Esophagus muscularis mucosa (tissue), 4 donors: ENCODE measurements around the gene CNBD2. TPM values are rescaled to one million over a fixed set of nuclear protein-coding genes. Genes with fewer than 3 reads are reported as not detected.
A peak's percentile ranks its signal among the peaks of the same experiment; 100 is the strongest.
"Not testable (repeated sequence)": the region's sequence is repeated elsewhere in the genome, so short reads cannot be mapped to it uniquely, and the experiment has no call there.

Experiments
- DNase-seq: peaks from one replicate; pipeline ENCODE4 v3.0.0-alpha.2; 2017; ENCODE audit errors: extremely low spot score
- H3K27ac ChIP-seq, 4 donors: fragments of 200-600 bp; sonication (generic); replicated peaks in 1 of 4; 1 replicate in 3 of 4; 2 replicates in 1 of 4; pipeline ENCODE4 v1.5.1; 2016 to 2019; ENCODE audit warnings: mild to moderate bottlenecking in 1 of 4
- H3K27me3 ChIP-seq, 4 donors: fragments of 200-600 bp; sonication (generic); one replicate each; pipeline versions ENCODE4 v1.5.1 to v1.6.0; 2016 to 2019
- H3K36me3 ChIP-seq, 4 donors: fragments of 200-600 bp; sonication (generic); one replicate each; pipeline ENCODE4 v1.5.1; 2016 to 2019
- H3K4me1 ChIP-seq, 4 donors: fragments of 200-600 bp; sonication (generic); one replicate each; pipeline ENCODE4 v1.5.1; 2016 to 2019
- H3K4me3 ChIP-seq, 4 donors: fragments of 200-600 bp; sonication (generic); 1 replicate in 2 of 4; 2 replicates in 2 of 4; pipeline ENCODE4 v1.5.1; 2016 to 2019; ENCODE audit warnings: mild to moderate bottlenecking in 4 of 4, moderate library complexity in 1 of 4
- H3K9me3 ChIP-seq, 4 donors: fragments of 200-600 bp; sonication (generic); 1 replicate in 3 of 4; 2 replicates in 1 of 4; pipeline ENCODE4 v1.5.1; 2016 to 2019
- EP300 ChIP-seq: sonication (generic); formaldehyde crosslinking; IDR thresholded peaks from one replicate; pipeline ENCODE4 v1.6.1; 2017; ENCODE audit warnings: antibody characterized with exemption
- POLR2A ChIP-seq: fragments of 450-650 bp; IDR thresholded peaks from one replicate; pipeline ENCODE4 v1.6.1; 2017; ENCODE audit warnings: antibody characterized with exemption, moderate library complexity, mild to moderate bottlenecking, low read depth
- POLR2AphosphoS5 ChIP-seq, 2 donors: sonication (generic); formaldehyde crosslinking; IDR thresholded peaks; one replicate each; pipeline ENCODE4 v1.6.1; 2017; ENCODE audit warnings: antibody characterized with exemption in 2 of 2
- WGBS: methylation state at CpG from one replicate; pipeline ENCODE4 v1.1.5; 2018; 5-methylcytosine and 5-hydroxymethylcytosine counted together
- intact Hi-C: fragments of 100-400 bp; cut with DNase I; formaldehyde crosslinking; loops from one replicate; pipeline ENCODE4 v1.15.1; 2023
- total RNA-seq, 4 donors: library from RNA; depleted of rRNA; stranded (reverse); fragments of >200 nt; gene quantifications; one replicate each; pipeline versions ENCODE4 v1.1.0 to v1.2.1, GENCODE V29; 2016
- TF ChIP-seq, protein P1 (sequence below), 3 experiments: fragments of 200-600 bp in 2 of 3; fragments of 450-650 bp in 1 of 3; sonication (generic) in 2 of 3; IDR thresholded peaks; one replicate each; pipeline ENCODE4 v1.5.1; 2017 to 2019; ENCODE audit warnings: antibody characterized with exemption in 3 of 3, mild to moderate bottlenecking in 2 of 3, moderate library complexity in 1 of 3

Gene CNBD2
- total RNA-seq, 4 donors from 2014 or later = 4.2 to 7.1 (median 4.7) TPM

DNA sequence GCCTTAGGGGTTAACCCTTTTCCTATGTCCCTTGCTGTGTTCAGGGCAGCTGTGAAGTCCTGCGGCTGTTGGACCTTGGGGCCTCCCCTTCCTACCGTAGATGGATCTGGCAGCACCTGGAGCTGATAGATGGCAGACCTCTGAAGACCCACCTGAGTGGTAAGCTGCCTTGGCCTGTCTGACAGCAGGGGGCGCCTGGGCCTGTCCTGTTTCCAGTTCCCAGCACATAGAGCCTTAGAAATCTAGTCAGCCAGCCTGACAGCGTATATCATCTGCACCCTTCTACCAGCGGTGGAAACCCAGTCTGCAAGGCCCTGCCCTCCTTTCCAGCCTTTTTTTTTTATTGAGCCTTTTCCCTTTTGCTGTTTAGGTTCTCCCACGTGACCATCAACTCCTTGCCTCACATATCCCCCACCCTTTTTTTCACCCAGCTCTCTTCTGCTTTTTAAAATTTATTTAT lies 26.6 kb downstream of the CNBD2 start:
- peaks cover 0 to 7% (median 3%) of the 10 kb centered on the region in 4 donors for H3K4me1 ChIP-seq
- no peaks in the 10 kb centered on the region for H3K9me3 ChIP-seq
- H3K27ac ChIP-seq = no peak overlapping the region
- DNase-seq = peak; percentile 96
- H3K36me3 ChIP-seq = no peaks in the 10 kb centered on the region
- H3K4me3 ChIP-seq = no peak overlapping the region
- H3K27me3 ChIP-seq = no peaks in the 10 kb centered on the region
- intact Hi-C loops = loop anchor here (1.0 to 5.0 kb wide), 2 partner anchors 143 to 202 kb away; no protein-coding TSS in a partner anchor
- TF ChIP-seq, protein P1, sequence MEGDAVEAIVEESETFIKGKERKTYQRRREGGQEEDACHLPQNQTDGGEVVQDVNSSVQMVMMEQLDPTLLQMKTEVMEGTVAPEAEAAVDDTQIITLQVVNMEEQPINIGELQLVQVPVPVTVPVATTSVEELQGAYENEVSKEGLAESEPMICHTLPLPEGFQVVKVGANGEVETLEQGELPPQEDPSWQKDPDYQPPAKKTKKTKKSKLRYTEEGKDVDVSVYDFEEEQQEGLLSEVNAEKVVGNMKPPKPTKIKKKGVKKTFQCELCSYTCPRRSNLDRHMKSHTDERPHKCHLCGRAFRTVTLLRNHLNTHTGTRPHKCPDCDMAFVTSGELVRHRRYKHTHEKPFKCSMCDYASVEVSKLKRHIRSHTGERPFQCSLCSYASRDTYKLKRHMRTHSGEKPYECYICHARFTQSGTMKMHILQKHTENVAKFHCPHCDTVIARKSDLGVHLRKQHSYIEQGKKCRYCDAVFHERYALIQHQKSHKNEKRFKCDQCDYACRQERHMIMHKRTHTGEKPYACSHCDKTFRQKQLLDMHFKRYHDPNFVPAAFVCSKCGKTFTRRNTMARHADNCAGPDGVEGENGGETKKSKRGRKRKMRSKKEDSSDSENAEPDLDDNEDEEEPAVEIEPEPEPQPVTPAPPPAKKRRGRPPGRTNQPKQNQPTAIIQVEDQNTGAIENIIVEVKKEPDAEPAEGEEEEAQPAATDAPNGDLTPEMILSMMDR (IDR thresholded peaks at IDR 0.05) = peak; percentile 84 to 90 (median 89)
- TF ChIP-seq POLR2AphosphoS5 (IDR thresholded peaks at IDR 0.05) (peak in 1 of 2 donors; percentile 46), POLR2A (no peak), EP300 (no peak)
- 1% methylated on average over 6 of the region's 6 CpGs for WGBS

DNA sequence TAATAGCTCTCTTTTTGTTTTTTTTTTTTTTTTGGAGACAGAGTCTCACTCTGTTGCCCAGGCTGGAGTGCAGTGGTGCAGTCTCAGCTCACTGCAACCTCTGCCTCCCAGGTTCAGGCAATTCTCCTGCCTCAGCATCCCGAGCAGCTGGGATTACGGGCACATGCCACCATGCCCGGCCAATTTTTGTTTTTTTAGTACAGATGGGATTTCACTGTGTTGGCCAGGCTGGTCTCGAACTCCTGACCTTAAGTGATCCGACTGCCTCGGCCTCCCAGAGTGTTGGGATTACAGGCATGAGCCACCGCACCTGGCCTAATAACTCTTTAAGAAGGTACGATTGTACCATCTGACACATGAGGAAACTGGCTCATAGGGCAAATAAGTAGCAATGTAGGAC lies 28.1 kb downstream of the CNBD2 start:
- DNase-seq, H3K9me3 ChIP-seq, H3K4me3 ChIP-seq, H3K4me1 ChIP-seq, H3K36me3 ChIP-seq, H3K27ac ChIP-seq, intact Hi-C loops, H3K27me3 ChIP-seq: not testable (repeated sequence)
- whole genome bisulfite sequencing = 97% methylated on average over 7 of the region's 8 CpGs

DNA sequence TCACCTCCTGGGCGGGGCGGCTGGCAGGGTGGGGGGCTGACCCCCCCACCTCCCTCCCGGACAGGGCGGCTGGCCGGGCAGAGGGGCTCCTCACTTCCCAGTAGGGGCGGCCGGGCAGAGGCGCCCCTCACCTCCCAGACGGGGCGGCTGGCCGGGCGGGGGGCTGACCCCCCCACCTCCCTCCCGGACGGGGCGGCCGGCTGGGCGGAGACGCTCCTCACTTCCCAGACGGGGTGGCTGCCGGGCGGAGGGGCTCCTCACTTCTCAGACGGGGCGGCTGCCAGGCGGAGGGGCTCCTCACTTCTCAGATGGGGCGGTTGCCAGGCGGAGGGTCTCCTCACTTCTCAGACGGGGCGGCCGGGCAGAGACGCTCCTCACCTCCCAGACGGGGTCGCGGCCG lies 32.9 kb downstream of the CNBD2 start:
- H3K4me1 ChIP-seq, H3K4me3 ChIP-seq, intact Hi-C loops, H3K27ac ChIP-seq, H3K36me3 ChIP-seq, H3K9me3 ChIP-seq, DNase-seq, H3K27me3 ChIP-seq: not testable (repeated sequence)
- 100% methylated on average over 2 of the region's 34 CpGs for WGBS

DNA sequence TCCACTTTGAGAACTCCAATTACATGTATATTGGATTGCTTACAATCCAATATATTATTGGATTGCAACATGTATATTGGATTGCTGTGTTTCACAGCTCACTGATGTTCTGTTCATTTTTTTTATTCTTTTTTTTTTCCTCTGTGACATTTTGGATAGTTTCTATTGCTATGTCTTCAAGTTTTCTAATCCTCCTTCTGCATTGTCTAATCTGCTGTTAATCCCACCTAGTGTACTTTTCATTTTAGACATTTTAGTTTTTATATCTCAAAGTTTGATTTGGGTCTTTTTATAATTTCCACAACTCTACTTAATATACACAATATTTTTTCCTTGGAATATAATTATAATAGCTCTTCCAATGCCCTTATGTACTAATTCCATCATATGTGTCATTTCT lies 34.5 kb downstream of the CNBD2 start:
- Histone ChIP-seq H3K4me3 (no peak overlapping the region), H3K4me1 (no peaks in the 10 kb centered on the region), H3K27me3 (no peaks in the 10 kb centered on the region), H3K27ac (no peak overlapping the region), H3K36me3 (no peaks in the 10 kb centered on the region), H3K9me3 (no peaks in the 10 kb centered on the region)
- no peak for TF ChIP-seq EP300
- no peak for TF ChIP-seq POLR2A
- TF ChIP-seq, protein P1 (IDR thresholded peaks at IDR 0.05) = no peak
- no peak for TF ChIP-seq POLR2AphosphoS5 (IDR thresholded peaks at IDR 0.05)
- no peak for DNase-seq
- intact Hi-C loops = no loop called here

DNA sequence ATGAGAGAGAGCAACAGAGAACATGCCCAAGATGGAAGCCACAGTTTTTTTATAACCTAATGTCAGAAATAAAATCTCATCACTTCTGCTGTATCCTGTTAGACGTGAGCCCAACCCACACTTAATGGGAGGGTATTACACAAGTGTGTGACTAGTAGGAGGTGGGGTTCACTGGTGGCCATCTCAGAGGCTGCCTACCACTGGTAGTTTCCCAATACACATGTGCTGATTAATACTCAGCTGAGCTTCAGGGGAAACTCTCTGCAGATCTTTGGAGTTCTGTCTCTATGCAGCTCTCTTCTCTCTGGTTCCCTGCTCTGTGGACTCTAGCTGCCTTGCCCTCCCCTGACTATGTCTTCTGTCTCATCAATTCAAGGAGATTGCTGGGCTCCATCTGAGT lies 35.7 kb downstream of the CNBD2 start:
- 82% methylated on average over 1 of the region's 1 CpG for WGBS
- TF ChIP-seq EP300 (no peak), POLR2AphosphoS5 (IDR thresholded peaks at IDR 0.05) (no peak), POLR2A (no peak)
- TF ChIP-seq, protein P1 (IDR thresholded peaks at IDR 0.05) = no peak

DNA sequence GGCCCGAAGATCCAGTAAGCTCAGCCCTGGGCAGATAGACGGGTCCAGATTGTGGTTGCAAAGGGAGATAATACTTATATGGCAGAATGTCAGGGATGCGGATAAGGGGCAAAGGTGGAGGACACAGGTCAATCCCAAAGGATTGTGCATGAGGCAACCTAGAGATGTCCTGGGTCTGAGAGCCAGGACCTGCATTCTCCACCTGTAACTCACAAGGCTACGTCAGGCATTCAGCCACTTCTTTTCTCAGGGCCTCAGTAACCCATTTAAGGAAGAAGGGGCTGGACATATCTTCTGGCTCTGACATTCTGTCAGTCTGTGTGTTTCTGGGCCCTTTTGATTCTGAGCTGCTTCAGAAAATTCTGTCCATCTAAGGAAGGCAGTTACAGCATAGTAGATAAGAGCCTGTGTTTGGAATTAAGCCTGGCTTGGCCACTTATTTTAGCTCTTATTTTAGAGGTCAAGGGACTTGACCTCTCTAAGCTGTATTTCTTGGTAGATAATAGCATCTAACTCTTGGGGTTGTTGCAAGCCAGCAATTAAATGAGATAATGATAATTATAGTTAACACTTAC lies 40.2 kb downstream of the CNBD2 start:
- Histone ChIP-seq H3K36me3 (no peaks in the 10 kb centered on the region), H3K9me3 (no peaks in the 10 kb centered on the region), H3K27me3 (no peaks in the 10 kb centered on the region), H3K27ac (no peak overlapping the region), H3K4me1 (no peaks in the 10 kb centered on the region), H3K4me3 (no peak overlapping the region)
- no peak for TF ChIP-seq EP300
- TF ChIP-seq POLR2A = no peak
- DNase-seq = no peak
- 91% methylated on average over 4 of the region's 4 CpGs for WGBS
- intact Hi-C loops = no loop called here

More for the DNA sequence above, 35.7 kb downstream of the CNBD2 start:
- H3K4me1 ChIP-seq = no peaks in the 10 kb centered on the region
- no peak overlapping the region for H3K27ac ChIP-seq
- no peak overlapping the region for H3K4me3 ChIP-seq
- H3K9me3 ChIP-seq = no peaks in the 10 kb centered on the region
- no peak for DNase-seq
- intact Hi-C loops = no loop called here
- no peaks in the 10 kb centered on the region for H3K36me3 ChIP-seq
- H3K27me3 ChIP-seq = no peaks in the 10 kb centered on the region
